MCF 10A (cell line): ENCODE data around the gene PTPRN2. TPM values are rescaled to one million over a fixed set of nuclear protein-coding genes. Genes with fewer than 3 reads are reported as not detected.

ENCODE experiments used
- BruUV-seq: library from RNA; stranded (reverse); fragments of 400-500 nt; replicated peaks from 2 replicates; lab custom pipeline; 2021; lab: Mats Ljungman, UMichigan
- CTCF ChIA-PET: fragments of 300-600 bp; sonication (Branson Sonifier 250); formaldehyde crosslinking; extraction: SDS; loops from one replicate; lab custom pipeline; 2021; ENCODE audit warnings: antibody characterized with exemption, inconsistent platforms; lab: Yijun Ruan, JAX
- POLR2A ChIA-PET: fragments of 300-600, 350-650 bp; sonication (Branson Sonifier 250); formaldehyde crosslinking; extraction: SDS; loops from one replicate; lab custom pipeline; 2020; ENCODE audit warnings: antibody characterized with exemption, inconsistent platforms; lab: Yijun Ruan, JAX
- DNase-seq: peaks from one replicate; pipeline ENCODE4 v3.0.0-alpha.2; 2018; ENCODE audit not compliant: unreplicated experiment
- H3K27ac Mint-ChIP-seq: one replicate; pipeline ENCODE4 v1.8.0; 2022; ENCODE audit warnings: mild to moderate bottlenecking, low read depth, mixed read lengths; ENCODE audit not compliant: unreplicated experiment
- H3K27me3 Mint-ChIP-seq: one replicate; pipeline ENCODE4 v1.8.0; 2022; ENCODE audit warnings: mixed read lengths; ENCODE audit not compliant: insufficient read depth, unreplicated experiment
- H3K36me3 Mint-ChIP-seq: one replicate; pipeline ENCODE4 v1.8.0; 2022; ENCODE audit warnings: mild to moderate bottlenecking, moderate library complexity, mixed read lengths; ENCODE audit not compliant: insufficient read depth, unreplicated experiment
- H3K4me1 Mint-ChIP-seq: one replicate; pipeline ENCODE4 v1.8.0; 2022; ENCODE audit warnings: mixed read lengths; ENCODE audit not compliant: insufficient read depth, unreplicated experiment
- H3K4me3 Mint-ChIP-seq: one replicate; pipeline ENCODE4 v1.8.0; 2022; ENCODE audit warnings: mild to moderate bottlenecking, moderate library complexity, mixed read lengths; ENCODE audit not compliant: unreplicated experiment
- H3K9me3 Mint-ChIP-seq: one replicate; pipeline ENCODE4 v1.8.0; 2022; ENCODE audit warnings: mixed read lengths; ENCODE audit not compliant: unreplicated experiment
- intact Hi-C: fragments of 100-400 bp; cut with micrococcal nuclease; formaldehyde crosslinking; loops from 2 replicates; pipeline ENCODE4 v1.14.1; 2022
- total RNA-seq: library from RNA; stranded (reverse); gene quantifications from 2 replicates; pipeline ENCODE4 v1.2.3, GENCODE V29; 2022
- TF ChIP-seq, protein P1 (sequence below): fragments of 200-600 bp; IDR thresholded peaks from one replicate; pipeline ENCODE4 v1.8.0; 2022; ENCODE audit warnings: antibody characterized with exemption, mild to moderate bottlenecking; ENCODE audit not compliant: unreplicated experiment

The PTPRN2 gene
- total RNA-seq, 1 experiment from 2014 or later, result 4.5 TPM

- TF ChIP-seq, protein P1, sequence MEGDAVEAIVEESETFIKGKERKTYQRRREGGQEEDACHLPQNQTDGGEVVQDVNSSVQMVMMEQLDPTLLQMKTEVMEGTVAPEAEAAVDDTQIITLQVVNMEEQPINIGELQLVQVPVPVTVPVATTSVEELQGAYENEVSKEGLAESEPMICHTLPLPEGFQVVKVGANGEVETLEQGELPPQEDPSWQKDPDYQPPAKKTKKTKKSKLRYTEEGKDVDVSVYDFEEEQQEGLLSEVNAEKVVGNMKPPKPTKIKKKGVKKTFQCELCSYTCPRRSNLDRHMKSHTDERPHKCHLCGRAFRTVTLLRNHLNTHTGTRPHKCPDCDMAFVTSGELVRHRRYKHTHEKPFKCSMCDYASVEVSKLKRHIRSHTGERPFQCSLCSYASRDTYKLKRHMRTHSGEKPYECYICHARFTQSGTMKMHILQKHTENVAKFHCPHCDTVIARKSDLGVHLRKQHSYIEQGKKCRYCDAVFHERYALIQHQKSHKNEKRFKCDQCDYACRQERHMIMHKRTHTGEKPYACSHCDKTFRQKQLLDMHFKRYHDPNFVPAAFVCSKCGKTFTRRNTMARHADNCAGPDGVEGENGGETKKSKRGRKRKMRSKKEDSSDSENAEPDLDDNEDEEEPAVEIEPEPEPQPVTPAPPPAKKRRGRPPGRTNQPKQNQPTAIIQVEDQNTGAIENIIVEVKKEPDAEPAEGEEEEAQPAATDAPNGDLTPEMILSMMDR, result no peak
- no peaks in the 10 kb centered on the region for H3K4me1 Mint-ChIP-seq
- intact Hi-C loops, result no loop called here
- ChIA-PET POLR2A (no interaction called here), CTCF (no interaction called here)
- no TSS peak for BruUV-seq
- H3K36me3 Mint-ChIP-seq, result no peaks in the 10 kb centered on the region
- no peak for DNase-seq
- H3K4me3 Mint-ChIP-seq, result no peak overlapping the region
- H3K27me3 Mint-ChIP-seq, result no peaks in the 10 kb centered on the region
- no peak overlapping the region for H3K27ac Mint-ChIP-seq
- peaks cover 14% of the 10 kb centered on the region for H3K9me3 Mint-ChIP-seq
Observed at GRCh38 chr7:157668884-157669767, 918.5 kb downstream of the PTPRN2 start.

GRCh38 chr7:157668221-157668883 is 919.3 kb downstream of the PTPRN2 start:
- POLR2A ChIA-PET, result no interaction called here
- Mint-ChIP-seq H3K4me3 (no peak overlapping the region), H3K4me1 (no peaks in the 10 kb centered on the region), H3K27me3 (no peaks in the 10 kb centered on the region), H3K27ac (no peak overlapping the region), H3K9me3 (peaks cover 14% of the 10 kb centered on the region), H3K36me3 (no peaks in the 10 kb centered on the region)
- TF ChIP-seq, protein P1, result no peak
- intact Hi-C loops, result no loop called here
- no TSS peak for BruUV-seq
- no peak for DNase-seq
- CTCF ChIA-PET, result no interaction called here

DNA sequence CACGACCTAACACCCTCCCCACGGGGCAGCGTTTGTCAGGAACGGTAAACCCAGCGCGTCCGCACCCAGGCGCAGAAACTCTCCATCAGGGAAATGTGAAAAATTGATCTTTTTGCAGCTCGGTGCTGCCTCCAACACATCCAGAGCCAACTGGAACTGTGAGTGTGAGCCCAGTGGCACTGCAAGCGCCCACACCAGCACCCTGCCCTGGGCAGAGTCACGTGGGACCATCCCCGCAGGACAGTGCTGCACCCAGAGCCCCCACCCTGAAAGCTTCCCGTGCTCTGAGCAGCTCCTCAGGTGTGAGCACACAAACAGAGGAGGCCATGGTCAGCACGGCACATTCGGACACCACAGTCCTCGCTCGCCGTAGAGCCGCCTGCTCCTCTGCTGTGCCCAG is 919.9 kb downstream of the PTPRN2 start:
- no peak for DNase-seq
- H3K27ac Mint-ChIP-seq, result no peak overlapping the region
- POLR2A ChIA-PET, result no interaction called here
- no peaks in the 10 kb centered on the region for H3K4me1 Mint-ChIP-seq
- BruUV-seq, result no TSS peak
- no peaks in the 10 kb centered on the region for H3K36me3 Mint-ChIP-seq
- intact Hi-C loops, result no loop called here
- H3K27me3 Mint-ChIP-seq, result no peaks in the 10 kb centered on the region
- peaks cover 13% of the 10 kb centered on the region for H3K9me3 Mint-ChIP-seq
- CTCF ChIA-PET, result no interaction called here
- no peak overlapping the region for H3K4me3 Mint-ChIP-seq
- TF ChIP-seq, protein P1, result no peak

DNA sequence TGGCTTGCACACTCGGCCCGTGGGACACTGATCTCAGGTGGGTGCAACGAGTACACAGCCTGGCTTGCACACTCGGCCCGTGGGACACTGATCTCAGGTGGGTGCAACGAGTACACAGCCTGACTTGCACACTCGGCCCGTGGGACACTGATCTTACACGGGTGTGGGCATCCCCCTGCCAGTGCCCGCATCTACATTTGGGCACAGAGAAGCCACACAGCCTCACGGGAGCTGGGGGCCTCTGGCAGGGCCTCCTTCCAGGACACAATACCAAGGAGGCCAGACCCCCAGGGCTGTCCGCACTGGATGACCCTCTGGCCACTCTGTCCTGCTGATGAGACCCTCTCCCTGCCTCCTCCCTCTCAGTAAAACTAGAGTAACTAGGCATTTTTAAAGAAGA is 920.4 kb downstream of the PTPRN2 start:
- DNase-seq, result no peak
- Mint-ChIP-seq H3K4me1 (no peaks in the 10 kb centered on the region), H3K9me3 (peaks cover 8% of the 10 kb centered on the region), H3K27me3 (no peaks in the 10 kb centered on the region), H3K4me3 (no peak overlapping the region), H3K27ac (no peak overlapping the region), H3K36me3 (no peaks in the 10 kb centered on the region)
- CTCF ChIA-PET, result no interaction called here
- TF ChIP-seq, protein P1, result no peak
- intact Hi-C loops, result no loop called here
- no TSS peak for BruUV-seq
- POLR2A ChIA-PET, result no interaction called here
